Keratinocyte (primary cell): ENCODE data around the gene PDIA4. TPM values are rescaled to one million over a fixed set of nuclear protein-coding genes. Genes with fewer than 3 reads are reported as not detected.

ENCODE experiments used
- DNase-seq: peaks from one replicate; pipeline ENCODE4 v3.0.0-alpha.2; 2011; ENCODE audit warnings: low read depth, missing footprints, low spot score
- FAIRE-seq: peaks from 2 replicates; lab custom pipeline; 2011; peaks lifted over from hg19 to GRCh38; lab: Jason Lieb, UNC
- H2AFZ ChIP-seq: 2 replicates; pipeline ENCODE4 v1.6.0; 2012; ENCODE audit warnings: low read length, control low read depth, inconsistent platforms; ENCODE audit not compliant: control insufficient read depth
- H3K27ac ChIP-seq: 2 replicates; pipeline ENCODE4 v1.5.1; 2011; ENCODE audit warnings: low read length; ENCODE audit not compliant: control insufficient read depth, insufficient read depth
- H3K27me3 ChIP-seq: 3 replicates; pipeline ENCODE4 v1.6.0; 2011; ENCODE audit warnings: low read length; ENCODE audit not compliant: control insufficient read depth, insufficient read depth; ENCODE audit errors: extremely low read depth
- H3K36me3 ChIP-seq, 2 experiments: 2 replicates in 1 of 2; 3 replicates in 1 of 2; pipeline ENCODE4 v1.5.1; 2011; ENCODE audit warnings: low read length in 2 of 2, mild to moderate bottlenecking in 1 of 2; ENCODE audit not compliant: control insufficient read depth in 2 of 2, insufficient read depth in 2 of 2; ENCODE audit errors: extremely low read depth in 1 of 2
- H3K4me1 ChIP-seq: 3 replicates; pipeline ENCODE4 v1.5.1; 2011; ENCODE audit warnings: low read length; ENCODE audit not compliant: control insufficient read depth, insufficient read depth; ENCODE audit errors: extremely low read depth
- H3K4me2 ChIP-seq: 3 replicates; pipeline ENCODE4 v1.6.0; 2011; ENCODE audit warnings: low read depth, low read length; ENCODE audit not compliant: control insufficient read depth, insufficient read depth; ENCODE audit errors: extremely low read depth
- H3K4me3 ChIP-seq, 3 experiments: fragments of 200-600 bp in 1 of 3; sonication (generic) in 1 of 3; 2 replicates in 2 of 3; 3 replicates in 1 of 3; pipeline ENCODE4 v1.5.1; 2011 to 2016; ENCODE audit warnings: low read length in 3 of 3, mild to moderate bottlenecking in 3 of 3, control low read depth in 2 of 3, inconsistent platforms in 1 of 3, low read depth in 1 of 3, mixed read lengths in 1 of 3, mixed run types in 1 of 3, moderate library complexity in 1 of 3; ENCODE audit not compliant: control insufficient read depth in 2 of 3, insufficient read depth in 2 of 3; ENCODE audit errors: extremely low read depth in 1 of 3
- H3K79me2 ChIP-seq: 2 replicates; pipeline ENCODE4 v1.6.0; 2012; ENCODE audit warnings: low read length; ENCODE audit not compliant: control insufficient read depth, insufficient read depth
- H3K9ac ChIP-seq: 3 replicates; pipeline ENCODE4 v1.6.0; 2011; ENCODE audit warnings: low read length; ENCODE audit not compliant: control insufficient read depth, insufficient read depth; ENCODE audit errors: extremely low read depth
- H3K9me1 ChIP-seq: 3 replicates; pipeline ENCODE4 v1.6.0; 2011; ENCODE audit warnings: low read length; ENCODE audit not compliant: control insufficient read depth, insufficient read depth; ENCODE audit errors: extremely low read depth
- H3K9me3 ChIP-seq: 2 replicates; pipeline ENCODE4 v1.5.1; 2012; ENCODE audit warnings: low read depth, low read length; ENCODE audit not compliant: control insufficient read depth
- H4K20me1 ChIP-seq: 3 replicates; pipeline ENCODE4 v1.6.0; 2011; ENCODE audit warnings: low read length; ENCODE audit not compliant: control insufficient read depth, insufficient read depth; ENCODE audit errors: extremely low read depth
- EZH2 ChIP-seq: IDR thresholded peaks from one replicate; pipeline ENCODE4 v1.6.1; 2012; ENCODE audit warnings: inconsistent platforms, mild to moderate bottlenecking, low read length, moderate library complexity
- dilution Hi-C: fragments of 300-500 bp; cut with MboI; formaldehyde crosslinking; loops from one replicate; pipeline ENCODE4 v1.7.0; 2020; ENCODE audit warnings: low sequenced_read_pairs; ENCODE audit not compliant: extremely low pct_ligation_motif_present
- polyA plus RNA-seq, 5 experiments: library from polyadenylated mRNA; depleted of rRNA in 3 of 5; stranded (reverse) in 3 of 5; stranded (forward) in 1 of 5; unstranded in 1 of 5; fragments of >200 nt; gene quantifications; 1 replicate in 1 of 5; 2 replicates in 3 of 5; 3 replicates in 1 of 5; pipeline versions ENCODE4 v1.2.1 to v1.2.3, GENCODE V29; 2011 to 2012; ENCODE audit warnings: missing spikeins in 2 of 5, low read depth in 1 of 5, low replicate concordance in 1 of 5
- TF ChIP-seq, protein P1 (sequence below), 3 experiments: IDR thresholded peaks in 1 of 3; conservative IDR thresholded peaks in 1 of 3; optimal IDR thresholded peaks in 1 of 3; 2 replicates in 2 of 3; 3 replicates in 1 of 3; pipeline versions ENCODE3 to v1.5.1; 2011; ENCODE audit warnings: low read length in 3 of 3, mild to moderate bottlenecking in 3 of 3, moderate library complexity in 2 of 3, control low read depth in 1 of 3, inconsistent platforms in 1 of 3; ENCODE audit not compliant: insufficient read depth in 2 of 3; ENCODE audit errors: extremely low read depth in 1 of 3

PDIA4 gene
- polyA plus RNA-seq, 1 donor (not counting 4 experiments of a cell fraction or from before 2014, with no cell fraction given) = 145 TPM

DNA sequence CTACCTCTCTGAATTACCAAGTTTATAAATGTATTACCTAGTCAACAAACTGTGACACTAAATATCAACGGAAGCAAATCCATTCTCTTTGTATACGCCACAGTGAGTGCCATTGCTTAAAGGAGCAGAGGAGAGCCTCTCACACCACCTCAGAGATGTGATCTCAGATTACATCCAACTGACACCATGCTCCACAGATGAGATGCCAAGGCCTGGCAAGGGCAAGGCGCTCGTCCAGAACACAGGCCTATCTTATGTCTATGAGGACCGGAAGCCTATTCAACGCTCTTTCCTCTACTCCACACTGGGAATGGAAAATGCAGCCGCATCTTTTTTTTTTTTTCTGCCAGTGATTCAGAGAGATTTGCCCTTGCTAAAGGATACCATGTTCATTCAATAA lies 11.4 kb downstream of the PDIA4 start:
- H3K4me1 ChIP-seq = no peaks in the 10 kb centered on the region
- no peak overlapping the region for H3K9ac ChIP-seq
- H3K9me3 ChIP-seq = no peaks in the 10 kb centered on the region
- peaks cover 6% of the 10 kb centered on the region for H4K20me1 ChIP-seq
- FAIRE-seq (no peak), DNase-seq (no peak)
- no peak for TF ChIP-seq EZH2
- TF ChIP-seq, protein P1, sequence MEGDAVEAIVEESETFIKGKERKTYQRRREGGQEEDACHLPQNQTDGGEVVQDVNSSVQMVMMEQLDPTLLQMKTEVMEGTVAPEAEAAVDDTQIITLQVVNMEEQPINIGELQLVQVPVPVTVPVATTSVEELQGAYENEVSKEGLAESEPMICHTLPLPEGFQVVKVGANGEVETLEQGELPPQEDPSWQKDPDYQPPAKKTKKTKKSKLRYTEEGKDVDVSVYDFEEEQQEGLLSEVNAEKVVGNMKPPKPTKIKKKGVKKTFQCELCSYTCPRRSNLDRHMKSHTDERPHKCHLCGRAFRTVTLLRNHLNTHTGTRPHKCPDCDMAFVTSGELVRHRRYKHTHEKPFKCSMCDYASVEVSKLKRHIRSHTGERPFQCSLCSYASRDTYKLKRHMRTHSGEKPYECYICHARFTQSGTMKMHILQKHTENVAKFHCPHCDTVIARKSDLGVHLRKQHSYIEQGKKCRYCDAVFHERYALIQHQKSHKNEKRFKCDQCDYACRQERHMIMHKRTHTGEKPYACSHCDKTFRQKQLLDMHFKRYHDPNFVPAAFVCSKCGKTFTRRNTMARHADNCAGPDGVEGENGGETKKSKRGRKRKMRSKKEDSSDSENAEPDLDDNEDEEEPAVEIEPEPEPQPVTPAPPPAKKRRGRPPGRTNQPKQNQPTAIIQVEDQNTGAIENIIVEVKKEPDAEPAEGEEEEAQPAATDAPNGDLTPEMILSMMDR (optimal IDR thresholded peaks at IDR 0.05 in 1 of 3, IDR thresholded peaks at IDR 0.05 in 1 of 3, conservative IDR thresholded peaks at IDR 0.05 in 1 of 3; ENCODE audit: extremely low read depth in 1 of 3, insufficient read depth in 2 of 3, low read length in 3 of 3) = no peak
- H3K27me3 ChIP-seq = no peaks in the 10 kb centered on the region
- H3K27ac ChIP-seq = no peak overlapping the region
- peaks cover 37 to 50% of the 10 kb centered on the region in 2 experiments for H3K36me3 ChIP-seq
- no peaks in the 10 kb centered on the region for H3K9me1 ChIP-seq
- dilution Hi-C loops = no loop called here
- peaks cover 25% of the 10 kb centered on the region for H3K79me2 ChIP-seq
- no peak overlapping the region for H3K4me3 ChIP-seq
- H3K4me2 ChIP-seq = no peak overlapping the region
- no peak overlapping the region for H2AFZ ChIP-seq

DNA sequence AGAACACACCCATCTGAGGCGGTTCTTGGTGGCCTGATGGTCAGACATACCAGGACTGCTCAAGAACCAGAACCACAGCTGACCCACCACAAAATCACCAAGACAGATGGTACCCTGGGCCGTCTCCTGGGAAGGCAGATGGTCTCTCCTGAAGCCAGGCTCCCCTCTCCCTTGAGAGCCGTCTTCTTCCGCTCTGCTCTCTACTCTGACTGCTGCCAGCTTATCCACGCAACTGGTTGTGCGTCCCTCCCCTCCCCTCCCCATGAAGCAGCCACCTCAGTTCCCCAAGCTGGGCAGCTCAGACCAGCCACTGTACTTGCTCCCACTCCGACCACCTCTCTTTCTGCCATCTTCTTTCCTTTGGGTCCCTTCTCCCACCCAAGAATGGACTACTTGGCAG lies 14.0 kb downstream of the PDIA4 start:
- H3K9me1 ChIP-seq = no peaks in the 10 kb centered on the region
- H3K4me2 ChIP-seq = no peak overlapping the region
- TF ChIP-seq, protein P1 (optimal IDR thresholded peaks at IDR 0.05 in 1 of 3, IDR thresholded peaks at IDR 0.05 in 1 of 3, conservative IDR thresholded peaks at IDR 0.05 in 1 of 3; ENCODE audit: extremely low read depth in 1 of 3, insufficient read depth in 2 of 3, low read length in 3 of 3) = no peak
- TF ChIP-seq EZH2 = no peak
- H3K4me1 ChIP-seq = no peaks in the 10 kb centered on the region
- H3K9me3 ChIP-seq = no peaks in the 10 kb centered on the region
- H3K79me2 ChIP-seq = peaks cover 25% of the 10 kb centered on the region
- peaks cover 3% of the 10 kb centered on the region for H4K20me1 ChIP-seq
- DNase-seq (no peak), FAIRE-seq (no peak)
- dilution Hi-C loops = no loop called here
- H3K27ac ChIP-seq = no peak overlapping the region
- no peaks in the 10 kb centered on the region for H3K27me3 ChIP-seq
- no peak overlapping the region for H3K4me3 ChIP-seq
- peaks cover 47 to 54% of the 10 kb centered on the region in 2 experiments for H3K36me3 ChIP-seq
- H2AFZ ChIP-seq = no peak overlapping the region
- no peak overlapping the region for H3K9ac ChIP-seq
